Esophagus squamous epithelium (tissue), 4 donors: Measurements from ENCODE around the gene FGD6.

Experiments
- CTCF ChIP-seq, 6 experiments: fragments of 450-650 bp in 4 of 6; fragments of 200-600 bp in 2 of 6; sonication (generic) in 2 of 6; IDR thresholded peaks; one replicate each; pipeline ENCODE4 v1.5.1; 2016 to 2019; ENCODE audit warnings: antibody characterized with exemption in 6 of 6, mild to moderate bottlenecking in 4 of 6, moderate library complexity in 4 of 6
- POLR2A ChIP-seq, 4 donors: fragments of 450-650 bp; IDR thresholded peaks; one replicate each; pipeline ENCODE4 v1.6.1; 2017; ENCODE audit warnings: antibody characterized with exemption in 4 of 4, mild to moderate bottlenecking in 4 of 4, moderate library complexity in 3 of 4

DNA sequence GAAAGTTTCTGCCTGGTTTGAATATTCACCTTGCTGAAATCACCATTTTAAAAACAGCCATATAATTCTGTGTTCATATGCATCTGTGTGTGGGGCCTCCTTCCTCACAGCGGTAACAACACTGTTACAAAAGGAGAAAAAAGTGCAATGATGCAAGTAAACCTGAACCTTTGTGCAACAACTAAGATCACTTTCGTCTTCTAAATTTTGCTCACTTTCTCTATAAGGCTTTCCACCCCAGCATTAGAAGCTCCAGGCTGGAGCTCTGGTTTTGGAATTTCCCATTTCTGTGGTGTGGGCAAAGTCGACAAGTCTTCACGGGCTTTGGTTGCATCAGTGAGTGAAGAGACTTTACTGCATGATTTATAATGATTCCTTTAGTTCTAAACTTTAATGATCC is 18.4 kb downstream of the FGD6 start:
- TF ChIP-seq POLR2A (IDR thresholded peaks at IDR 0.05) (no peak), CTCF (IDR thresholded peaks at IDR 0.05) (no peak)
